Measurements from ENCODE around the gene TBC1D32. TPM values are rescaled to one million over a fixed set of nuclear protein-coding genes. Genes with fewer than 3 reads are reported as not detected.
"Not testable (repeated sequence)": the region's sequence is repeated elsewhere in the genome, so short reads cannot be mapped to it uniquely, and the experiment has no call there.

Gene TBC1D32
- polyA plus RNA-seq, 3 donors from 2014 or later: 0.67 to 2.6 (median 0.83) TPM

DNA sequence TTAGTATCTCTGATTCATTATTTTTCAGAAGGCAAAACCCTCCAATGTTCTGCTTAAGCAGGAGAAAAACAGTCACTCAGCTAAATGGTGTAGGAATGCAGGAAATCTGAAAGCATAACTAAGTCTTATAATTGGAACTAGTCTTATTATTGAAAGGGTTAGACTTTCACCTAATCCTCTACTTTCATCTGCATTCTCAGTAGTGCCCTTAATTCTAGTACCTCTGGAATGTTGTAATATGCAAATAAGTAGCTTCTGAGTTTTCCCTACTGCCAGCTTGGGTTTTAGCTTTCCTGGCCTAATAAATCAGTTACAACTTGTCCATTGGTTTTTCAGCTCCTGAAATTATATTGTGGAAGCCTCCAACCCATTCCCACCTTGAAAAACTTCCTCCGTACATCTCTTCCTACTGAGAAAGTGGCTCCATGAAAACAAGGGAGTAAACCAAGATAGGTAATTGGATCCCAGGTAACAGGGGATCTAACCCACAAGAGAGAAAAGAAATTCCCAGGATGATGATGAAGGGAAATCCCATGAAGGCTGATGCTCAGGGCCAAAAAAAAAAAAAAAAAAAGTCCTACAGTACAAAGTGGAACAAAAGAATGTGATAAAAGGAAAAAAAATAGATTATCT is 147.0 kb downstream of the TBC1D32 start:
- Mint-ChIP-seq H3K27ac (no peak overlapping the region), H3K9me3 (no peaks in the 10 kb centered on the region), H3K36me3 (peaks cover 0 to 23% (median 4%) of the 10 kb centered on the region in 3 donors), H3K27me3 (ENCODE audit: low read depth in 3 of 3) (peaks cover 0 to 2% (median 0%) of the 10 kb centered on the region in 3 donors), H3K4me3 (no peak overlapping the region), H3K4me1 (no peaks in the 10 kb centered on the region)
- DNase-seq: no peak

DNA sequence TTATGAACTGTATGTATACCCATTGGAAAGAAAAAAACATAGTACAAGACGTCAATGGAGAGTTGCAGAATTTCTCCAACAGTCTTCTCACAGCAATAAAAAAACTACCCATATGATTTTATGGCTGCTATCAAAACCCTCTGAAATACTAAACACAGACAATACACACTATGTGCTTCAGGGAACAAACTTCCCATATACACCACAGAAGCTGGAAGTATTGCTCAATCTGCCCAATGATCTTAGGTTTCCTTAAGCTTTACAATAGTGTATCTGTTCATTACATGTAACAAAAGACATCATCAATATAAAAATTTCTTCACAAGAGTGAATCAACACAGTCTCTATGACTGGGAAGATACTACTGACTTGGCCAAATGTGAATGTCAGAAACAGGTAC is 150.5 kb downstream of the TBC1D32 start:
- H3K4me1 Mint-ChIP-seq: no peaks in the 10 kb centered on the region
- H3K27ac Mint-ChIP-seq: no peak overlapping the region
- H3K9me3 Mint-ChIP-seq: peaks cover 0 to 5% (median 0%) of the 10 kb centered on the region in 6 donors
- H3K36me3 Mint-ChIP-seq: peaks cover 13 to 24% (median 18%) of the 10 kb centered on the region in 3 donors
- H3K4me3 Mint-ChIP-seq: no peak overlapping the region
- H3K27me3 Mint-ChIP-seq (ENCODE audit: low read depth in 3 of 3): no peaks in the 10 kb centered on the region
- no peak for DNase-seq

DNA sequence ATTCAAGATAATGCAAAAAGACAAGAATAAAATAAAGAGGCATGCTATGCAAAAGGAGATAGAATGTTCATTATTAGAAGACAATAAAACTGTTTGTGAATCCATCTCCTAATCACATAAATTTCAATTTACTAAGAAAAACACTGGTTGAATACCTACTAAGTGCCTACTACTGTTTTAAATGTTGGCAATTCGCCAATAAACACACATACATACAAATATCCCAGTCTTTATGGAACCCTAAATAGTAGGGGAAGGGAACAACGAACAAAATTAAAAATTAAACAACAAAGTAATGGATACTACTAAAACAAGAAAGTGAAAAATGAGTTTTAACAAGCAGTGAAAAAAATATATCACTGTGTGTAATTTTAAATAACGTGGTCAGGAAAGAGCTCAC is 158.5 kb downstream of the TBC1D32 start:
- DNase-seq: no peak
- Mint-ChIP-seq H3K9me3 (no peaks in the 10 kb centered on the region), H3K4me3 (no peak overlapping the region), H3K27ac (no peak overlapping the region), H3K36me3 (peaks cover 10 to 43% (median 33%) of the 10 kb centered on the region in 3 donors), H3K27me3 (ENCODE audit: low read depth in 3 of 3) (no peaks in the 10 kb centered on the region), H3K4me1 (no peaks in the 10 kb centered on the region)

DNA sequence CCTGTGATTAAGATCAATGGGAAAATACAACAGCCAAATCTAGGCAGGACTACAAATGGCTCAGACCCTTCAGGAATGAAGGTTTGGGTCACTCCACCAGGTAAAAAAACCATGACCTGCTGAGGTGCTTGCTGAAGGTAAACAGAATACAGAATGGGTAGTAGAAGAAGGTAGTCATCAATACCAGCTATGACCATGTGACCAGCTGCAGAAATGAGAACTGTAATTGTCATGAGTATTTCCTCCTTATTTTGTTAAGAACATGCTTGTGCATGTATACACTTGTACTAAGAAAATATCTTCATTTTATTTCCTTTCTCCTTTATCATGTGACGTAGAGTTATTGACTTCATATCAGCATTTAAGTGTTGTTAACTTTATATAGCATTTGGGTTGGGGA is 161.8 kb downstream of the TBC1D32 start:
- peaks cover 4 to 26% (median 24%) of the 10 kb centered on the region in 3 donors for H3K36me3 Mint-ChIP-seq
- H3K4me1 Mint-ChIP-seq; H3K27ac Mint-ChIP-seq; H3K27me3 Mint-ChIP-seq (ENCODE audit: low read depth in 3 of 3); H3K4me3 Mint-ChIP-seq; H3K9me3 Mint-ChIP-seq; DNase-seq: not testable (repeated sequence)

DNA sequence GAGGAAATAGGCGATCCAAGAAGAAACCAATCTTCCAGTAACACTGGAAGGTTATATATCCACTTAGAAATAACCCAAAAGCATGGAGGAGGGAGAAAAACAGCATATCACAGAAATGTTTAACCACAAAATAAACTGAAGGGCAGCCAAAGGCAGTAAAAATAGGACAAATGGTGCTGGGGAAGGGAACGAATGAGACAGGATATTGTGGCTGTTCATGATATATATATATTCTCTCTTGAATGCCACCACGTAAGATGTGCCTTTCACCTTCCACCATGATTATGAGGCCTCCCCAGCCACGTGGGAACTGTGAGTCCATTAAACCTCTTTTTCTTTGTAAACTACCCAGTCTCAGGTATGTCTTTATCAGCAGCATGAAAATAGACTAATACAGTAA is 162.4 kb downstream of the TBC1D32 start:
- Mint-ChIP-seq H3K36me3 (peaks cover 4 to 23% (median 19%) of the 10 kb centered on the region in 3 donors), H3K27ac (no peak overlapping the region), H3K4me1 (no peaks in the 10 kb centered on the region), H3K4me3 (no peak overlapping the region), H3K9me3 (peaks cover 0 to 4% (median 0%) of the 10 kb centered on the region in 6 donors), H3K27me3 (ENCODE audit: low read depth in 3 of 3) (no peaks in the 10 kb centered on the region)
- no peak for DNase-seq

DNA sequence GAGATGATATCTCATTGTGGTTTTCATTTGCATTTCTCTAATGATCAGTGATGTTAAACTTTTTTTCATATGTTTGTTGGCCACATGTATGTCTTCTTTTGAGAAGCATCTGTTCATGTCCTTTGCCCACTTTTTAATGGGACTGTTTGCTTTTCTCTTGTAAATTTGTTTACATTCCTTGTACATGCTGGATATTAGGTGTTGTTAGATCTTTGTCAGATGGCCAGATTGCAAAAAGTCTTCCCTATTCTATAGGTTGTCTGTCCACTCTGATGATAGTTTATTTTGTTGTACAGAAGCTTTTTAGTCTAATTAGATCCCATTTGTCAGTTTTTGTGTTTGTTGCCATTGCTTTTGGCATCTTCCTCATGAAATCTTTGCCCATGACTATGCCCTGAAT is 172.4 kb downstream of the TBC1D32 start:
- Mint-ChIP-seq H3K4me1 (no peaks in the 10 kb centered on the region), H3K27me3 (ENCODE audit: low read depth in 3 of 3) (no peaks in the 10 kb centered on the region), H3K36me3 (peaks cover 42 to 52% (median 51%) of the 10 kb centered on the region in 3 donors), H3K9me3 (peaks cover 10 to 27% (median 14%) of the 10 kb centered on the region in 6 donors), H3K27ac (no peak overlapping the region), H3K4me3 (no peak overlapping the region)
- no peak for DNase-seq

DNA sequence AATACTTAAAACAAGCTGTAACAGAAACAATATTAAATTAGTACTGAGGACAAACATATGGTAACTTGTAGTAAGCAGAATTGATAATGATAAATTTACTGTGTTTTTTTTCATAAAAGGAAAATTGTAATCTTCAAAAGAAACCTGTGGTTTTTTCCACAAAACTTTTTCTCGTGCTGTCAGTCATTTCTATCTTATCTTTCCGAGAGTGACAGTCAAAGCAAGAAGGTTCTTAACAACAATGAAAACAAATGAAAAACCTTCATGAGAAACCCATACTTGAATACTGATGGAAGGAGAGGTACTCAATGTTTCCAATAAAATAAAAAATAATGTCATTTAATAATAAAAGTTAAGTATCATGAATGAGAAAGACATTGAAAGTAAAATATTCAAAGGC is 174.0 kb downstream of the TBC1D32 start:
- peaks cover 58 to 66% (median 64%) of the 10 kb centered on the region in 3 donors for H3K36me3 Mint-ChIP-seq
- H3K27ac Mint-ChIP-seq: no peak overlapping the region
- H3K9me3 Mint-ChIP-seq: peaks cover 10 to 44% (median 19%) of the 10 kb centered on the region in 6 donors
- no peaks in the 10 kb centered on the region for H3K27me3 Mint-ChIP-seq (ENCODE audit: low read depth in 3 of 3)
- no peaks in the 10 kb centered on the region for H3K4me1 Mint-ChIP-seq
- no peak for DNase-seq
- no peak overlapping the region for H3K4me3 Mint-ChIP-seq

DNA sequence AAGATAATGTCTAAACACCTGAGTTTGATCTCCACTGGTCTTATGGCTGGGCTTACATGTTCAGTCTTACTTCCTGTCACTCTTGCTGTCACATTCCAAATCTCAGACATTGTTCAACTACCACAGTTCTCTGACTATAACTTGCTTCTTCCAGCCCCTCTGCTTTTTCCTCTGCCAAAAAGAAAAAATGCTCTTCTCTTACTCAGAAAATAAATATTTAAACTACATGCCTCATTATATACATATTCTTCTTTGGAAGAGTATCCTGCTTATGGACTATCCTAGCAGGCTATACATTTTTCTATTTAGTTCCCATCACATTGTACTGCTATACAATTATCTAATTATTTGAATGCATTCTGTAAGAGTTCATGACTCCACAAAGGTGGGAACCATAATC is 175.4 kb downstream of the TBC1D32 start:
- H3K27ac Mint-ChIP-seq: no peak overlapping the region
- H3K4me1 Mint-ChIP-seq: no peaks in the 10 kb centered on the region
- no peak for DNase-seq
- peaks cover 10 to 56% (median 24%) of the 10 kb centered on the region in 6 donors for H3K9me3 Mint-ChIP-seq
- no peak overlapping the region for H3K4me3 Mint-ChIP-seq
- no peaks in the 10 kb centered on the region for H3K27me3 Mint-ChIP-seq (ENCODE audit: low read depth in 3 of 3)
- H3K36me3 Mint-ChIP-seq: peaks cover 68 to 79% (median 78%) of the 10 kb centered on the region in 3 donors

DNA sequence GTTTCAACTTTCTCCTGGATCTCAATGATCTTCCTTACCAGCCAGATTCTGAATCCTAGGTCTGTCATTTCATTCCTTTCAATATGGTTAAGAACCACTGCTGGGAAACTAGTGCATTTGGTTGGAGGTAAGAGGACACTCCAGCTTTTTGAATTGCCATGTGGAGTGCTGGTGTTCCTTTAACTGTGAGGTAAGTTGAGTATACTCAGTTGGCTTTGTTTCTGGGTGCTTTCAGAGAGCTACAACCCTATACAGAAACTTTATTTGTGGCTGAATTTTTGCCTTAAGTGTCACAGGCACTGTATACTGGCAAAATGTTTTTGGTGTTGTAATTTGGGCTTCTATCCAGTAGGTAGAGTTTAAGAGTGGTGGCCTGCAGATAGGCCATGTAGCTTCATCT is 175.8 kb downstream of the TBC1D32 start:
- no peak overlapping the region for H3K4me3 Mint-ChIP-seq
- H3K36me3 Mint-ChIP-seq: peaks cover 68 to 83% (median 79%) of the 10 kb centered on the region in 3 donors
- no peak for DNase-seq
- H3K27ac Mint-ChIP-seq: no peak overlapping the region
- H3K4me1 Mint-ChIP-seq: no peaks in the 10 kb centered on the region
- H3K9me3 Mint-ChIP-seq: peaks cover 10 to 58% (median 24%) of the 10 kb centered on the region in 6 donors
- no peaks in the 10 kb centered on the region for H3K27me3 Mint-ChIP-seq (ENCODE audit: low read depth in 3 of 3)

DNA sequence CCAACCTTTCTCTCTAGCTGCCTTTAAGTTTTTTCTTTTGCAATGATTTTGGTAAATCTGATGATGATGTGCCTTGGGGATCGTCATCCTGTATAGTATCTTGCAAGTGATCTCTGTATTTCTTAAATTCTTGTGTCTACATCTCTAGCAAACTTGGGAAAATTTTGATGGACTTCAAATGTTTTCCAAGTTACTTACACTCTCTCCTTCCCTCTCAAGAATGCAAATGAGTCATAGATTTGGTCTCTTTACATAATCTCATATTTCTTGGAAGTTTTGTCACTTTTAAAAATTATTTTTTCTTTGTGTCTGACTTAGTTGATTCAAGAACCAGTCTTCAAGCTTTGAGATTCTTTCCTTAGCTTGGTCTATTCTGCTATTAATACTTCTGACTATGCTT is 176.4 kb downstream of the TBC1D32 start:
- peaks cover 72 to 88% (median 79%) of the 10 kb centered on the region in 3 donors for H3K36me3 Mint-ChIP-seq
- H3K27me3 Mint-ChIP-seq (ENCODE audit: low read depth in 3 of 3): no peaks in the 10 kb centered on the region
- H3K4me3 Mint-ChIP-seq: no peak overlapping the region
- peaks cover 14 to 61% (median 28%) of the 10 kb centered on the region in 6 donors for H3K9me3 Mint-ChIP-seq
- DNase-seq: no peak
- no peaks in the 10 kb centered on the region for H3K4me1 Mint-ChIP-seq
- no peak overlapping the region for H3K27ac Mint-ChIP-seq

DNA sequence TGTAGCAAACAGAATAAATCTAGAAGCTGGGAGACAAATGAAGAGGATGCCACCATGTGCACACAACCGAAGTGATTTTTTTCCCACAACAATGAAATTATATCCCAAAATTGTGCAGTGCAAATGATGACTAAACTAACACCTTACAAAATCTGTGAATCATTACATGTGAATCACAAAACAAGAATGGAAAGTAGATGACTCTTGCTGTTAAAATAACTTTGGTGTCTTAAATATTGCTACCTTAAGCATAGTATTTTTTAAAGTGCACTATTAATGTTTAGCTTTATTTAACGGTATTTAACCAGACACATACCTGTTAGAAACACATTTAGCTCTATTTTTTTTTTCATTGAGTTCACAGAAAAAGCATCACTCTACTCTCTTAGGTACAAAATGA is 190.8 kb downstream of the TBC1D32 start:
- no peak overlapping the region for H3K4me3 Mint-ChIP-seq
- peaks cover 5 to 9% (median 9%) of the 10 kb centered on the region in 3 donors for H3K36me3 Mint-ChIP-seq

DNA sequence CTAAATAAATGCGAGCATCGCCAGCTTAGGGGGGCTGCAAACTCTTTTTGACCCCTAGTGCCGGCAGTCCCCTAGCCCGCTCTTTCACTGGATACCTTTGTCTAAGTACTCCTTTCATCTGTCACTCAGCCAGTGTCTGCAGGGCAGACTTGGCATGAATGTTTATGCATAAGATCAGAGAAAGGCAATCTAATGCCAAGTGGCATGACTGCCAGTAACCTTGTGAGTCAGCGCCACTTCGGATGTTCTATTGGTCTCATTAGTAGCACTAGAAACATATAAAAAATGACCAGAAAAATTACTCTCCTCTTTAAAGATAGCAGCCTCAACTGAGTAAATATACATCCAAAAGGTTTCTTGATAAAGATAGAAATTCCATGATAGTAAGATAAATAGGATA is 192.2 kb downstream of the TBC1D32 start:
- DNase-seq: no peak
- Mint-ChIP-seq H3K9me3 (peaks cover 0 to 14% (median 6%) of the 10 kb centered on the region in 6 donors), H3K4me1 (no peaks in the 10 kb centered on the region), H3K36me3 (peaks cover 9 to 10% (median 9%) of the 10 kb centered on the region in 3 donors), H3K27me3 (ENCODE audit: low read depth in 3 of 3) (no peaks in the 10 kb centered on the region), H3K27ac (no peak overlapping the region), H3K4me3 (no peak overlapping the region)

More for the DNA sequence above, 190.8 kb downstream of the TBC1D32 start:
- Mint-ChIP-seq H3K9me3 (peaks cover 0 to 22% (median 11%) of the 10 kb centered on the region in 6 donors), H3K27me3 (ENCODE audit: low read depth in 3 of 3) (no peaks in the 10 kb centered on the region), H3K4me1 (no peaks in the 10 kb centered on the region), H3K27ac (no peak overlapping the region)
- DNase-seq: no peak

DNA sequence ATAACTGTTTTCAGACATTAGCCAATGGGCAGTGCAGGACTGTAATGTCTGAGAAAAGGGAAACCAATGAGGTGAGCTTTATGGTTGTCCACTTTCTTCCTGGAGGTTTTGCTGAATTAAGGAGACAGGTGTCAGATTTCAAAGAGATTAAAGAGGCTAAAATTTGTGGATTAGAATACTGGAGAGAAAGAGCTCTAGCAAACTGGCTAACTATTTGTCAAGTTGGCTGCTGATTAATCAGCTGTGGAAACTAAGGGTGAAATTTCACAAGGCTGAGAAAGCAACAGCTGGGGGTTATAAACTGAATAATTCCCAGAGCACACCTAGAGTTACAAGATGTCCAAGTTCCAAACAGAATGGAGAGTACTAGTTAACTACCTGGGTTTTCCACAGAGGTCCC is 198.9 kb downstream of the TBC1D32 start:
- H3K9me3 Mint-ChIP-seq: peaks cover 0 to 2% (median 0%) of the 10 kb centered on the region in 6 donors
- H3K27ac Mint-ChIP-seq: no peak overlapping the region
- H3K36me3 Mint-ChIP-seq: peaks cover 0 to 13% (median 3%) of the 10 kb centered on the region in 3 donors
- H3K27me3 Mint-ChIP-seq (ENCODE audit: low read depth in 3 of 3): no peaks in the 10 kb centered on the region
- H3K4me3 Mint-ChIP-seq: no peak overlapping the region
- no peaks in the 10 kb centered on the region for H3K4me1 Mint-ChIP-seq
- no peak for DNase-seq

DNA sequence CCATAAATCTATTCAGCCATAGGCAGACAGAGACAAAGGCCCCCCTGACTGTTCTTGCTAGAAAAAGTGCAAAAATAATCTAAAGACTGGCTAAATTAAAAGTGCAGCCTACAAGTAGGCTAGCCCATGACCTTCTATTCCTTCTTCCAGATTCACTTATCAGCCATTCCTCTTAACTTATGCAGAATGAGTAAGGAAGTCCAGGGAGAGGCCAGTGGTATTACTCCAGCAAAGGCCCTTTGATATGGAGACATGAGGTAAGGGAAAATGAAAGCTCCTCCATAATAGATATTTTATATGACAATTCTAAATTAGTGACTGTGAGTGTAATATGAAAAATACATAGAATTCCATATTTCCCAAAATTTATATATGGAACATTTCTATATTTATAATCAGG is 199.4 kb downstream of the TBC1D32 start:
- peaks cover 0 to 2% (median 0%) of the 10 kb centered on the region in 6 donors for H3K9me3 Mint-ChIP-seq
- no peaks in the 10 kb centered on the region for H3K27me3 Mint-ChIP-seq (ENCODE audit: low read depth in 3 of 3)
- peaks cover 0 to 13% (median 3%) of the 10 kb centered on the region in 3 donors for H3K36me3 Mint-ChIP-seq
- H3K4me1 Mint-ChIP-seq: no peaks in the 10 kb centered on the region
- no peak overlapping the region for H3K4me3 Mint-ChIP-seq
- no peak for DNase-seq
- H3K27ac Mint-ChIP-seq: no peak overlapping the region

DNA sequence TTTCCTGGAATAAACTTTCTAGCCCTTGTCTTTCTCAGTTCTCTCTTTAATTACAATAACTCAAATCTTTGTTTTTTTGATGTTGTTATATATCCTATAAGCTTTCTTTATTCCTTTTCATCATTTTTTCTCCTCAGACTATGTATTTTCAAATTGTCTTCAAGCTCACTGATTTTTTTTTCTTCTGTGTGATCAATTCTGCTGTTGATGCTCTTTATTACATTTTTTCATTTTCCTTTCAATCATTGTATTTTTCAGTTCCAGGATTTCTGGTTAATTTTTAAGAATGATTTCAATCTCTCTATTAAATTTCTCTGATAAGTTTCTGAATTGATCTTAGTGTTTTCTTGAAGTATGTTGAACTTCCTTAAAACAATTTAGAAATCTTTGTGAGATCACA is 209.7 kb downstream of the TBC1D32 start:
- no peak overlapping the region for H3K4me3 Mint-ChIP-seq
- no peak for DNase-seq
- H3K27me3 Mint-ChIP-seq (ENCODE audit: low read depth in 3 of 3): no peaks in the 10 kb centered on the region
- H3K27ac Mint-ChIP-seq: no peak overlapping the region
- H3K4me1 Mint-ChIP-seq: no peaks in the 10 kb centered on the region
- H3K36me3 Mint-ChIP-seq: peaks cover 12 to 14% (median 13%) of the 10 kb centered on the region in 3 donors
- H3K9me3 Mint-ChIP-seq: peaks cover 13 to 28% (median 16%) of the 10 kb centered on the region in 6 donors
